HG03066 (cell line): Measurements from ENCODE around the gene CYB561D1.
A peak's percentile ranks its signal among the peaks of the same experiment; 100 is the strongest.

Experiments
- ATAC-seq: cut with Tn5 transposase; IDR thresholded peaks from one replicate; pipeline ENCODE4 v1.9.1; 2021; ENCODE audit warnings: low read depth; ENCODE audit not compliant: unreplicated experiment

CYB561D1 gene

DNA sequence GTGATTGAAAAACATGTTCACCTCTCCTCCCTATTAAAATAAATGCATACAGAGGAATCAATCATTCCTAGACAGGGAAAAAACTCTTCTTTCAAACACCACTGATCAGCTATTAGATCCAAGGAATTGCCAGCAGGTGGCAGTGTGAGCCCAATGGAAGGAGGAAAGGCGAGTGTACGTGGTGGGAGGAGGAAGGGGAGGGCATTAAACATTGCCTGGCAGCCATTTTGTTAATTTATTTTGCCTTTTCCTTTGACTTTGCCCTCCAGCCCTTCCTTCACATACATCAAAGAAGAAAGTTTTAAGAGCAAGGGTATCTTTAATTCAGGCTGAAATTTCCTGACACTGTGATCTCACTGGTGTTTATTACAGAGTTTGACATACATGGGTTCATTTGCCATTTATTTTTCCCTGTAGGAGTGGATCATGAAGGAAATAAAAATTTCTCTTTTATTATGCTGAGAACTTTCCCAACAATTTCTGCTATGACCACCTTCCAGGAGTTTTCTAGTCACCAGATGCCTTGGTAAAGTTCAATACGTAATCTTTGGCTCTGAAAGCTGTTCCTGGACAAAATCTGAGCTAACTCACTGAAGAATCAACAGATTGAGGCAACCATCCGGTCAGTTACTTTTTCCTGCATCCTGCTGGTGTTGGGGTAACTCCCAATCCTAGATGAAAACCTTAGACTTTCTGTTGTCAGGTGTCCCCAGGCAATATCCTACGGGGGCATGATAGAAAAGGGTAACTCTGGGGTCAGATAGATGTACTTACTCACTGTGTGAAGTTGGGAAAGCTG is 52.6 kb downstream of the CYB561D1 start:
- ATAC-seq: no peak

DNA sequence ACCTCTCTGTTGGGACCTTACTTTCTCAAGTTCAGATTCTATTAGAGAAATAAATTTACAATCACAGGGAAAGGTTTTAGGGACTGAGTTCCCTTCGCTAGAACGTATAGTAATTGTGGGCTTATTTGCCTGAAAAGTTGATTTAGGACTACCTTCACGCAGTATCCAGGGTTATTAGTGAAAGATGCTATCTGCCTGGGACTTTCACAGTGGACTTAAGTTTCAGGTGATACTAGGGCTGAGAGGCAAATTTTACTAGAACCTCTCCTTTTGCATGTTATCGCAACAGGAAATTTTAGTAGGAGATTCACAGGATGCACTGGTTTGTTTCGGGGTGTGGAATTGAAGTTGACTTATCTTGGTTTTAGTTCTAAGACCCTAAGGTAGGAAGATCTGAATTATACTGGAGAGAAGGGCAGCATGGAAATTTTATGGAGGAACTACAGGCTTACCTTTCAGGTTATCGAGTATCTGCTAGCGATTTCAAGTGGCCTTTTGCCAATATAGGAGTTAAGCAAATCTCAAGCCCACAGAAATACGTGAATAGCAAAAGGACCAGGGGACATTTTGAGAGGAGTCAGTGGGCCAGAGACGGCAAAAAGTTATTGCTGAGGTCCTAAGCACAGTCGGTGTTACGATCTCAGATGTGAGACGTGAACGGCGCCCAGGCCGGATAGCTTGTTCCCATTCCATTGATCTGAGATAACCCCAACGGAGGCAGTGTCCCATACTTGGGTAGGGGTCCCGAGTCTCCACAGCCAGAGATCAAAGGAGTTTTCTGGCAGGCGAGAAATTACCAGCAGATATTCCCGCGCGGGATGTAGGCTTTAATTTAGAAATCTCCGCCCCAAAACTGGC is 53.8 kb downstream of the CYB561D1 start:
- no peak for ATAC-seq

GRCh38 chr1:109548321-109549267 is 54.7 kb downstream of the CYB561D1 start, which contains the start of gene GNAI3:
GNAI3 (plus strand) TSS chr1:109548615; CDS start chr1:109548721, 106 bp downstream.
- ATAC-seq: peak; percentile 92
